Stimulated activated CD4-positive, alpha-beta T cell treated with anti-CD3 and anti-CD28 coated beads, TNF-alpha, amount 100 ng/mL, for 1 hour (primary cell): ENCODE data around the gene PDZRN3.

Source experiments
- DNase-seq, 3 donors: peaks; one replicate each; pipeline ENCODE4 v3.0.0-alpha.2; 2020; ENCODE audit warnings: low read depth in 3 of 3, low spot score in 1 of 3

Gene PDZRN3

GRCh38 chr3:73398084-73398483 is 226.7 kb downstream of the PDZRN3 start:
- no peak for DNase-seq

- DNase-seq: no peak
These were observed 230.5 kb downstream of the PDZRN3 start for GRCh38 chr3:73394240-73394639.

GRCh38 chr3:73393005-73393404 is 231.7 kb downstream of the PDZRN3 start:
- no peak for DNase-seq

GRCh38 chr3:73391984-73392383 is 232.8 kb downstream of the PDZRN3 start:
- DNase-seq: no peak

- DNase-seq: no peak
These were observed 234.8 kb downstream of the PDZRN3 start for GRCh38 chr3:73389928-73390327.

- DNase-seq: no peak
These were observed 235.5 kb downstream of the PDZRN3 start for GRCh38 chr3:73389117-73389813.

GRCh38 chr3:73385568-73385967 is 239.2 kb downstream of the PDZRN3 start:
- DNase-seq: no peak

GRCh38 chr3:73384091-73384906 is 240.4 kb downstream of the PDZRN3 start:
- DNase-seq: no peak

GRCh38 chr3:73383470-73384049 is 241.2 kb downstream of the PDZRN3 start:
- no peak for DNase-seq

GRCh38 chr3:73381551-73381950 is 243.2 kb downstream of the PDZRN3 start:
- no peak for DNase-seq

GRCh38 chr3:73380735-73381532 is 243.8 kb downstream of the PDZRN3 start:
- no peak for DNase-seq

- DNase-seq: no peak
These were observed 245.3 kb downstream of the PDZRN3 start for GRCh38 chr3:73379465-73379864.

GRCh38 chr3:73378207-73378606 is 246.5 kb downstream of the PDZRN3 start:
- DNase-seq: no peak

- DNase-seq: no peak
These were observed 258.9 kb downstream of the PDZRN3 start for GRCh38 chr3:73365756-73366397.

GRCh38 chr3:73364517-73364916 is 260.2 kb downstream of the PDZRN3 start:
- DNase-seq: no peak

- DNase-seq: no peak
These were observed 261.6 kb downstream of the PDZRN3 start for GRCh38 chr3:73363093-73363492.

GRCh38 chr3:73361591-73361990 is 263.1 kb downstream of the PDZRN3 start:
- DNase-seq: no peak

GRCh38 chr3:73353649-73354217 is 271.0 kb downstream of the PDZRN3 start:
- no peak for DNase-seq

- no peak for DNase-seq
These were observed 271.7 kb downstream of the PDZRN3 start for GRCh38 chr3:73352841-73353645.
